ENCODE measurements around the gene DAZAP2. TPM values are rescaled to one million over a fixed set of nuclear protein-coding genes. Genes with fewer than 3 reads are reported as not detected.

The DAZAP2 gene
- total RNA-seq, 6 experiments from 2014 or later: 69.0 to 123 (median 108) TPM

DNA sequence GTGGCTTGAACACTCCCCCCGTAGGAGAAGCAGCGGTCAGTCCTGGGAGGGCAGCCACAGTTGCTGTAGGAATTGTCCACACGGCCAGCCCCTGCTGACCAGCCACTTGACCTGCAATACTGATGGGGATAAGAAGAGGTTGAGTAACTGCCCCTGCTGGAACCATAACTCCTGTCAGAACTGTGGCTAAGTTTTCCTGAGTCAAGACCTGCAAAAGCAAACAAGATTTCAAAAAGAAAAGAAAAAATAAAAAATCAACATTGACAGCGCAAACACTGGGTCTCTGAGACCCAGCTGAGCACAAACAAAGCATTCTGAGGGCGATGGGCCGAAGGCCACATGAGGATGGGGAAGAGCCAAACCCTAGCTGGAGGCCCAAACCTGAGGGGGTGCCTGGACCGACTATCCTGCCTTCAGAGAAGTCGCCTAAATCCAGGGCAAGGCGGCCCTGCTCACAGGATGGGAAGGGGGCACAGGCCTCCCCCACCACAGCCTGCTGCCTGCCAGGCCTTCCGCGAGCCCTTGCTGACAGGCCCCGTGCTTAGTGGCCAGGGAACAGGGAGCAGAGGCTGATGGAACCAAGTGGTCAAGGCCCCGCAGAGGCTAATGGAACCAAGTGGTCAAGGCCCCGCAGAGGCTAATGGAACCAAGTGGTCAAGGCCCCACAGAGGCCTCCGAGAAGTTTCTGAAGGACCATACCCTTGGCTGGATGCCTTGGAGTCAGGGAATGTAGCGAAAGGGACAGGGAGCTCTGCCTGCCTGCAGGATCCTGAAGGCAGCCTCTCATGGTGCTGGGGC, 39.9 kb upstream of the DAZAP2 start:
- intact Hi-C loops (cut with DNase I): no loop called here
- Histone ChIP-seq H3K27me3 (no peaks in the 10 kb centered on the region), H3K9me3 (no peaks in the 10 kb centered on the region), H3K4me1 (no peaks in the 10 kb centered on the region), H3K36me3 (no peaks in the 10 kb centered on the region), H3K4me3 (no peak overlapping the region), H3K27ac (no peak overlapping the region)
- DNase-seq: no peak
- TF ChIP-seq, protein P1, sequence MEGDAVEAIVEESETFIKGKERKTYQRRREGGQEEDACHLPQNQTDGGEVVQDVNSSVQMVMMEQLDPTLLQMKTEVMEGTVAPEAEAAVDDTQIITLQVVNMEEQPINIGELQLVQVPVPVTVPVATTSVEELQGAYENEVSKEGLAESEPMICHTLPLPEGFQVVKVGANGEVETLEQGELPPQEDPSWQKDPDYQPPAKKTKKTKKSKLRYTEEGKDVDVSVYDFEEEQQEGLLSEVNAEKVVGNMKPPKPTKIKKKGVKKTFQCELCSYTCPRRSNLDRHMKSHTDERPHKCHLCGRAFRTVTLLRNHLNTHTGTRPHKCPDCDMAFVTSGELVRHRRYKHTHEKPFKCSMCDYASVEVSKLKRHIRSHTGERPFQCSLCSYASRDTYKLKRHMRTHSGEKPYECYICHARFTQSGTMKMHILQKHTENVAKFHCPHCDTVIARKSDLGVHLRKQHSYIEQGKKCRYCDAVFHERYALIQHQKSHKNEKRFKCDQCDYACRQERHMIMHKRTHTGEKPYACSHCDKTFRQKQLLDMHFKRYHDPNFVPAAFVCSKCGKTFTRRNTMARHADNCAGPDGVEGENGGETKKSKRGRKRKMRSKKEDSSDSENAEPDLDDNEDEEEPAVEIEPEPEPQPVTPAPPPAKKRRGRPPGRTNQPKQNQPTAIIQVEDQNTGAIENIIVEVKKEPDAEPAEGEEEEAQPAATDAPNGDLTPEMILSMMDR (IDR thresholded peaks at IDR 0.05): no peak
- TF ChIP-seq POLR2A (IDR thresholded peaks at IDR 0.05): no peak
- WGBS (ENCODE audit: insufficient coverage, low coverage, low lambda C conversion rate, missing lambda C conversion rate): 88% methylated on average over 4 of the region's 16 CpGs
- ATAC-seq: no peak

- intact Hi-C loops (cut with DNase I): no loop called here
- DNase-seq (no peak), ATAC-seq (peak in 1 of 4 donors; percentile 19)
- H3K27me3 ChIP-seq: no peaks in the 10 kb centered on the region
- WGBS (ENCODE audit: insufficient coverage, low coverage, low lambda C conversion rate, missing lambda C conversion rate): 71% methylated on average over 1 of the region's 10 CpGs
- no peaks in the 10 kb centered on the region for H3K36me3 ChIP-seq
- no peak overlapping the region for H3K27ac ChIP-seq
- no peak overlapping the region for H3K4me3 ChIP-seq
- TF ChIP-seq, protein P1 (IDR thresholded peaks at IDR 0.05): no peak
- TF ChIP-seq POLR2A (IDR thresholded peaks at IDR 0.05): no peak
- H3K9me3 ChIP-seq: no peaks in the 10 kb centered on the region
- no peaks in the 10 kb centered on the region for H3K4me1 ChIP-seq
Measured at GRCh38 chr12:51199366-51199945, 39.2 kb upstream of the DAZAP2 start.

DNA sequence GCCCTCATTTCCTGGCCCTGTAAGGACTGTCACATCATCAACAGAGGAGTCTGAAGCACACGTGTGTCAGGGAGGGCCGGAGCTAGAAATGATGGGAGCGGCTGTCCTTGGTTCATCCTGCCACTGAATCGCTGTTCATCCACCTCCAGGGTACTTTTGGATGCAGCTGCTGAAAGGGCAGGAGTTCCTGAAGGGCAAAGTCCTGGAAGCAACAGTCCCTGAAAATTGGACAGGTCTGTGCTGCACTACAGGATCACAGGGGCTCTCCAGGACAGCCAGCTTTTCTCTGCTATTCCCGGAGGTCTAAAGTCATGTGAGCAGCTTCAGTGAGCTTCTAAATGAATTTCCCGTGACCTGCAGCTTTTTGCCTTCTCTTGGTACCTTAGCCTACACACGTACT, 38.5 kb upstream of the DAZAP2 start:
- no peaks in the 10 kb centered on the region for H3K9me3 ChIP-seq
- intact Hi-C loops (cut with DNase I): no loop called here
- no peak overlapping the region for H3K27ac ChIP-seq
- TF ChIP-seq, protein P1 (IDR thresholded peaks at IDR 0.05): no peak
- TF ChIP-seq POLR2A (IDR thresholded peaks at IDR 0.05): no peak
- H3K4me1 ChIP-seq: no peaks in the 10 kb centered on the region
- H3K27me3 ChIP-seq: no peaks in the 10 kb centered on the region
- no peak overlapping the region for H3K4me3 ChIP-seq
- H3K36me3 ChIP-seq: no peaks in the 10 kb centered on the region
- DNase-seq (no peak), ATAC-seq (peak in 3 of 4 donors; percentile 35 to 46 (median 45))
- WGBS (ENCODE audit: insufficient coverage, low coverage, low lambda C conversion rate, missing lambda C conversion rate): 65% methylated on average over 3 of the region's 7 CpGs

DNA sequence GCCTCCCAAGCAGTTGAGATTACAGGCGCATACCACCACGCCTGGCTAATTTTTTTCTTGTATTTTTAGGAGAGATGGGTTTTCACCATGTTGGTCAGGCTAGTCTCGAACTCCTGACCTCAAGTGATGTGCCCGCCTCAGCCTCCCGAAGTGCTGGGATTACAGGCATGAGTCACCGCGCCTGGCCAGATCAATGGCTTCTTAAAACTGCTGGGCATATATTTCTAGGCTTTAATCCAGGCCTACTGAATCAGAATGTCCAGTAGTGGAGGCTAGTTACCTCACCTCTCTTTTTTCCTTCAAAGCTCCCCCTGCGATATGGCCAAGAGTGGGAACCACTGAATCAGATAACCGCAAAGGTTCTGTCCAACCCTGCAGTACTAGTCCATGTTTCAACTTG, 37.8 kb upstream of the DAZAP2 start:
- DNase-seq (no peak), ATAC-seq (no peak)
- 93% methylated on average over 8 of the region's 9 CpGs for WGBS (ENCODE audit: insufficient coverage, low coverage, low lambda C conversion rate, missing lambda C conversion rate)
- Histone ChIP-seq H3K9me3 (no peaks in the 10 kb centered on the region), H3K27me3 (no peaks in the 10 kb centered on the region), H3K4me1 (no peaks in the 10 kb centered on the region), H3K36me3 (no peaks in the 10 kb centered on the region), H3K27ac (no peak overlapping the region), H3K4me3 (no peak overlapping the region)
- intact Hi-C loops (cut with DNase I): no loop called here
- no peak for TF ChIP-seq POLR2A (IDR thresholded peaks at IDR 0.05)
- TF ChIP-seq, protein P1 (IDR thresholded peaks at IDR 0.05): no peak

Measured in right lobe of liver (tissue), 6 donors.